ENCODE data around the gene NKIRAS2. TPM values are rescaled to one million over a fixed set of nuclear protein-coding genes. Genes with fewer than 3 reads are reported as not detected.

Gene NKIRAS2
- total and polyA plus RNA-seq, 2 of the 13 experiments (the other 11 are each of a cell fraction or from before 2014, with no cell fraction given) = 27.9 to 42.0 TPM

GRCh38 chr17:41986634-41987033 is 33.3 kb upstream of the NKIRAS2 start:
- Histone ChIP-seq H3K79me2 (ENCODE audit: insufficient read depth, low read length) (no peaks in the 10 kb centered on the region), H3K4me1 (ENCODE audit: insufficient read depth, low read length) (peaks cover 34% of the 10 kb centered on the region), H3K4me3 (replicated peaks in 1 of 3; ENCODE audit: insufficient read depth in 1 of 3, low read depth in 2 of 3, low read length in 3 of 3) (no peak overlapping the region), H3K36me3 (replicated peaks in 1 of 2; ENCODE audit: control insufficient read depth in 1 of 2, insufficient read depth in 2 of 2, low read length in 2 of 2) (peaks cover 52 to 87% of the 10 kb centered on the region in 2 experiments), H4K20me1 (ENCODE audit: insufficient read depth, low read length) (no peaks in the 10 kb centered on the region; the same call in 1 of the 2 replicates), H3K4me2 (ENCODE audit: low read depth, low read length) (no peak overlapping the region), H3K9me3 (ENCODE audit: low read length) (no peaks in the 10 kb centered on the region), H3K27me3 (ENCODE audit: control insufficient read depth in 1 of 2, insufficient read depth in 2 of 2, low read length in 2 of 2) (no peaks in the 10 kb centered on the region), H3K27ac (ENCODE audit: extremely low read length, insufficient read depth, low read length) (no peak overlapping the region), H3K9ac (ENCODE audit: insufficient read depth, low read depth, low read length) (no peak overlapping the region), H2AFZ (ENCODE audit: low read length) (no peak overlapping the region)
- FAIRE-seq (no peak), ATAC-seq (no peak), DNase-seq (ENCODE audit: low spot score) (no peak)
- WGBS (ENCODE audit: low lambda C conversion rate) = 98% methylated on average over 1 of the region's 1 CpG
- in situ Hi-C loops (cut with HindIII; ENCODE audit: extremely low pct_ligation_motif_present, low pct_unique_long_range_greater_than_20kb) = no loop called here
- CTCF ChIA-PET (ENCODE audit: low intra/inter-chr PET ratio, low total read pairs) = no interaction called here
- intact Hi-C loops (cut with micrococcal nuclease; ENCODE audit: unreplicated experiment) = no loop called here
- BruUV-seq (replicated peaks) = no TSS peak
- POLR2A ChIA-PET = no interaction called here
- TF ChIP-seq ZC3H4 (CRISPR knock-in tag; IDR thresholded peaks at IDR 0.05; ENCODE audit: borderline replicate concordance) (no peak), AGO2 (optimal IDR thresholded peaks at IDR 0.05; ENCODE audit: low read depth, low read length) (no peak), ZNF564 (CRISPR knock-in tag; IDR thresholded peaks at IDR 0.05) (no peak), ZNF362 (CRISPR knock-in tag; IDR thresholded peaks at IDR 0.05; ENCODE audit: borderline replicate concordance) (no peak), ZNF740 (CRISPR knock-in tag; IDR thresholded peaks at IDR 0.05) (no peak), GPBP1L1 (CRISPR knock-in tag; IDR thresholded peaks at IDR 0.05) (no peak)

All from HepG2 (cell line).